Raji (cell line): ENCODE results near the gene USP34.

Source experiments
- POLR2A ChIP-seq: IDR thresholded peaks from 2 replicates; pipeline ENCODE4 v1.6.1; 2011; ENCODE audit warnings: low read depth, low read length, control low read depth; ENCODE audit not compliant: insufficient read depth

Gene USP34

GRCh38 chr2:61439241-61440002 is 31.5 kb downstream of the USP34 start:
- TF ChIP-seq POLR2A: no peak

- no peak for TF ChIP-seq POLR2A
Observed at GRCh38 chr2:61438670-61439069, 32.2 kb downstream of the USP34 start.

GRCh38 chr2:61437170-61437569 is 33.7 kb downstream of the USP34 start:
- no peak for TF ChIP-seq POLR2A

- TF ChIP-seq POLR2A: no peak
Observed at GRCh38 chr2:61436092-61436491, 34.8 kb downstream of the USP34 start.

GRCh38 chr2:61435291-61435690 is 35.6 kb downstream of the USP34 start:
- no peak for TF ChIP-seq POLR2A

- no peak for TF ChIP-seq POLR2A
Observed at GRCh38 chr2:61434314-61434713, 36.6 kb downstream of the USP34 start.

GRCh38 chr2:61433606-61434005 is 37.3 kb downstream of the USP34 start:
- TF ChIP-seq POLR2A: no peak

- TF ChIP-seq POLR2A: no peak
Observed at GRCh38 chr2:61432990-61433389, 37.9 kb downstream of the USP34 start.

GRCh38 chr2:61431345-61431744 is 39.5 kb downstream of the USP34 start:
- TF ChIP-seq POLR2A: no peak

GRCh38 chr2:61426267-61426897 is 44.5 kb downstream of the USP34 start:
- TF ChIP-seq POLR2A: no peak; the same call in 1 of the 2 replicates

- no peak; the same call in 1 of the 2 replicates for TF ChIP-seq POLR2A
Observed at GRCh38 chr2:61425605-61426155, 45.2 kb downstream of the USP34 start.

GRCh38 chr2:61423714-61424113 is 47.2 kb downstream of the USP34 start:
- no peak for TF ChIP-seq POLR2A

GRCh38 chr2:61421611-61422010 is 49.3 kb downstream of the USP34 start:
- no peak for TF ChIP-seq POLR2A

- TF ChIP-seq POLR2A: no peak
Observed at GRCh38 chr2:61420991-61421544, 49.8 kb downstream of the USP34 start.

- no peak for TF ChIP-seq POLR2A
Observed at GRCh38 chr2:61419570-61419969, 51.3 kb downstream of the USP34 start.

GRCh38 chr2:61419129-61419528 is 51.8 kb downstream of the USP34 start:
- no peak for TF ChIP-seq POLR2A
